Smooth muscle cell (in vitro differentiated cells): ENCODE data around the gene ELOB. TPM values are rescaled to one million over a fixed set of nuclear protein-coding genes. Genes with fewer than 3 reads are reported as not detected.

Experiments used
- DNase-seq: peaks from one replicate; lab custom pipeline; 2025; ENCODE audit not compliant: unreplicated experiment; lab: John Stamatoyannopoulos, UW
- H2AFZ ChIP-seq: fragments of 200-600 bp; sonication (generic); 2 replicates; pipeline ENCODE4 v1.6.0; 2016; ENCODE audit warnings: antibody characterized with exemption, low read depth, mild to moderate bottlenecking
- H3F3A ChIP-seq: fragments of 200-600 bp; sonication (generic); 2 replicates; pipeline ENCODE4 v1.6.0; 2017; ENCODE audit warnings: antibody characterized with exemption, low read depth
- H3K27ac ChIP-seq: fragments of 200-600 bp; sonication (generic); 2 replicates; pipeline ENCODE4 v1.5.1; 2016; ENCODE audit warnings: low read depth, mild to moderate bottlenecking
- H3K27me3 ChIP-seq: fragments of 200-600 bp; sonication (generic); 2 replicates; pipeline ENCODE4 v1.6.1; 2016; ENCODE audit warnings: low read depth, mild to moderate bottlenecking
- H3K36me3 ChIP-seq: fragments of 200-600 bp; sonication (generic); 2 replicates; pipeline ENCODE4 v1.5.1; 2016; ENCODE audit warnings: low read depth
- H3K4me1 ChIP-seq: fragments of 200-600 bp; sonication (generic); 2 replicates; pipeline ENCODE4 v1.5.1; 2016; ENCODE audit warnings: low read depth
- H3K4me2 ChIP-seq: fragments of 200-600 bp; sonication (generic); 2 replicates; pipeline ENCODE4 v1.6.0; 2016; ENCODE audit warnings: mild to moderate bottlenecking
- H3K4me3 ChIP-seq: fragments of 200-600 bp; sonication (generic); 2 replicates; pipeline ENCODE4 v1.5.1; 2016; ENCODE audit warnings: mild to moderate bottlenecking
- H3K79me2 ChIP-seq: fragments of 200-600 bp; sonication (generic); 2 replicates; pipeline ENCODE4 v1.6.0; 2016; ENCODE audit warnings: low read depth, mild to moderate bottlenecking
- H3K9ac ChIP-seq: fragments of 200-600 bp; sonication (generic); 2 replicates; pipeline ENCODE4 v1.6.0; 2016; ENCODE audit warnings: low read depth
- H3K9me3 ChIP-seq: fragments of 200-600 bp; sonication (generic); replicated peaks from 2 replicates; pipeline ENCODE4 v1.5.1; 2016; ENCODE audit warnings: low read depth
- H4K20me1 ChIP-seq: fragments of 200-600 bp; sonication (generic); 2 replicates; pipeline ENCODE4 v1.6.0; 2016; ENCODE audit warnings: low read depth
- CTCF ChIP-seq: fragments of 200-600 bp; sonication (generic); IDR thresholded peaks from 2 replicates; pipeline ENCODE4 v1.5.1; 2017; ENCODE audit warnings: borderline replicate concordance, mild to moderate bottlenecking, antibody characterized with exemption; ENCODE audit not compliant: insufficient read depth, poor library complexity, severe bottlenecking
- WGBS: methylation state at CpG from one replicate; pipeline ENCODE4 v1.1.7; 2016; ENCODE audit warnings: low lambda C conversion rate; 5-methylcytosine and 5-hydroxymethylcytosine counted together
- polyA plus RNA-seq: library from polyadenylated mRNA; unstranded; fragments of >200 nt; fragmentation: Nextera tagmentation; extraction: Ambion mirVana; gene quantifications from 2 replicates; pipeline ENCODE4 v1.2.1, GENCODE V29; 2016
- total RNA-seq: library from RNA; depleted of rRNA; stranded (reverse); fragments of >200 nt; gene quantifications from 2 replicates; pipeline ENCODE4 v1.2.3, GENCODE V29; 2014

The ELOB gene
- total and polyA plus RNA-seq, 2 experiments from 2014 or later: 709 to 1,090 TPM

GRCh38 chr16:2761472-2761871, 15.6 kb downstream of the ELOB start:
- no peak for DNase-seq
- Histone ChIP-seq H4K20me1 (peaks cover 100% of the 10 kb centered on the region), H3K4me2 (no peak overlapping the region), H3F3A (peaks cover 33% of the 10 kb centered on the region), H2AFZ (no peak overlapping the region), H3K36me3 (peaks cover 72% of the 10 kb centered on the region), H3K9me3 (no peaks in the 10 kb centered on the region), H3K27ac (no peak overlapping the region), H3K79me2 (peaks cover 98% of the 10 kb centered on the region), H3K4me1 (no peaks in the 10 kb centered on the region), H3K27me3 (no peaks in the 10 kb centered on the region), H3K9ac (no peak overlapping the region), H3K4me3 (no peak overlapping the region)
- 98% methylated on average over 10 of the region's 10 CpGs for WGBS
- TF ChIP-seq CTCF: no peak

GRCh38 chr16:2757344-2757743, 19.7 kb downstream of the ELOB start:
- H3F3A ChIP-seq: peaks cover 42% of the 10 kb centered on the region
- no peaks in the 10 kb centered on the region for H3K27me3 ChIP-seq
- DNase-seq: no peak
- 97% methylated on average over 11 of the region's 11 CpGs for WGBS
- H3K9ac ChIP-seq: no peak overlapping the region
- peaks cover 95% of the 10 kb centered on the region for H4K20me1 ChIP-seq
- peaks cover 18% of the 10 kb centered on the region for H3K4me1 ChIP-seq
- no peak overlapping the region for H3K27ac ChIP-seq
- no peak overlapping the region for H3K4me2 ChIP-seq
- H2AFZ ChIP-seq: no peak overlapping the region
- no peak overlapping the region for H3K4me3 ChIP-seq
- TF ChIP-seq CTCF: no peak
- peaks cover 95% of the 10 kb centered on the region for H3K79me2 ChIP-seq
- H3K9me3 ChIP-seq: no peaks in the 10 kb centered on the region
- H3K36me3 ChIP-seq: peaks cover 45% of the 10 kb centered on the region

GRCh38 chr16:2756288-2757015, 20.6 kb downstream of the ELOB start:
- Histone ChIP-seq H3K79me2 (peaks cover 87% of the 10 kb centered on the region), H3K4me3 (no peak overlapping the region), H3F3A (peaks cover 42% of the 10 kb centered on the region), H3K4me1 (peaks cover 23% of the 10 kb centered on the region), H3K4me2 (no peak overlapping the region), H3K27me3 (no peaks in the 10 kb centered on the region), H3K9me3 (no peaks in the 10 kb centered on the region), H3K27ac (no peak overlapping the region), H3K9ac (no peak overlapping the region), H4K20me1 (peaks cover 86% of the 10 kb centered on the region), H3K36me3 (peaks cover 40% of the 10 kb centered on the region), H2AFZ (no peak overlapping the region)
- 94% methylated on average over 30 of the region's 30 CpGs for WGBS
- no peak for TF ChIP-seq CTCF
- DNase-seq: no peak

GRCh38 chr16:2755158-2755557, 21.9 kb downstream of the ELOB start:
- Histone ChIP-seq H3K27me3 (no peaks in the 10 kb centered on the region), H4K20me1 (peaks cover 73% of the 10 kb centered on the region), H3K4me2 (peak overlapping the region; percentile 96), H3K4me1 (peaks cover 30% of the 10 kb centered on the region), H3K27ac (peak overlapping the region; percentile 98), H3K4me3 (peak overlapping the region; percentile 84), H3K9me3 (no peaks in the 10 kb centered on the region), H2AFZ (no peak overlapping the region), H3F3A (peaks cover 36% of the 10 kb centered on the region), H3K9ac (peak overlapping the region; percentile 100), H3K36me3 (peaks cover 27% of the 10 kb centered on the region), H3K79me2 (peaks cover 84% of the 10 kb centered on the region)
- DNase-seq: no peak
- WGBS: 48% methylated on average over 3 of the region's 3 CpGs
- no peak for TF ChIP-seq CTCF
